HUES48 (cell line): Measurements from ENCODE around the gene ANKS1A.

Experiments used
- H3K27ac ChIP-seq: one replicate; pipeline ENCODE4 v1.7.0; 2013; ENCODE audit warnings: low read depth, low read length, inconsistent platforms
- H3K27me3 ChIP-seq: 2 replicates; pipeline ENCODE4 v1.6.1; 2013; ENCODE audit warnings: mild to moderate bottlenecking, low read length; ENCODE audit not compliant: control insufficient read depth, insufficient read depth
- H3K36me3 ChIP-seq: 2 replicates; pipeline ENCODE4 v1.6.1; 2013; ENCODE audit warnings: low read length; ENCODE audit not compliant: control insufficient read depth, insufficient read depth
- H3K4me1 ChIP-seq: 2 replicates; pipeline ENCODE4 v1.6.1; 2013; ENCODE audit warnings: mild to moderate bottlenecking, low read length; ENCODE audit not compliant: control insufficient read depth, insufficient read depth
- H3K4me3 ChIP-seq: 2 replicates; pipeline ENCODE4 v1.5.1; 2013; ENCODE audit warnings: mild to moderate bottlenecking, low read depth, low read length
- H3K9ac ChIP-seq: 2 replicates; pipeline ENCODE4 v1.6.1; 2013; ENCODE audit warnings: mild to moderate bottlenecking, low read depth, low read length, moderate library complexity
- H3K9me3 ChIP-seq: 2 replicates; pipeline ENCODE4 v1.6.1; 2013; ENCODE audit warnings: low read length; ENCODE audit not compliant: control insufficient read depth, insufficient read depth

The ANKS1A gene

DNA sequence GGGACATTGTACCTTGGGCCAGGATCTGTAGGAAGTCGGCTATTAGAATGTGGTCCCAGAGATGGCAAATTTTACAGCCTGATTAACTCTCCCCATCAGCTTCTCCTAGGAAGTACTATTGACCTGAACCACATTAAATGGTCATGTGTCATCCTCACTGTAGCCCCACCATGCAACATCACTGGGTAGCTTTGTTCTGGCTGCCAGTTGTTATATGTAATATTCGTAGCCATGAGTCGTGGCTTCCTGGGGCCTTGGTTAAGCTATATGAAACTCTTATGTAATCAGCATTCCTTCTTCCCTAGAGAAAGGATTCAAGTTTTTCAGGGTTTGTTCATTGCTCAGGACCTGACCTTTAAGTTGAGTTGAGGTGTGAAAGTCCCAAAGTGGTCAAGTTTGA is 125.7 kb downstream of the ANKS1A start:
- peaks cover 3% of the 10 kb centered on the region for H3K4me1 ChIP-seq
- no peaks in the 10 kb centered on the region for H3K27me3 ChIP-seq
- peaks cover 22% of the 10 kb centered on the region for H3K36me3 ChIP-seq
- peak overlapping the region; percentile 53 for H3K27ac ChIP-seq
- no peak overlapping the region for H3K9ac ChIP-seq
- no peak overlapping the region for H3K4me3 ChIP-seq
- H3K9me3 ChIP-seq: no peaks in the 10 kb centered on the region

- H3K4me3 ChIP-seq: no peak overlapping the region
- H3K9me3 ChIP-seq: no peaks in the 10 kb centered on the region
- no peak overlapping the region for H3K27ac ChIP-seq
- peaks cover 22% of the 10 kb centered on the region for H3K36me3 ChIP-seq
- peaks cover 4% of the 10 kb centered on the region for H3K4me1 ChIP-seq
- H3K9ac ChIP-seq: no peak overlapping the region
- H3K27me3 ChIP-seq: no peaks in the 10 kb centered on the region
Measured at GRCh38 chr6:35015476-35015875, 126.4 kb downstream of the ANKS1A start.

GRCh38 chr6:35015996-35016395 is 126.9 kb downstream of the ANKS1A start:
- Histone ChIP-seq H3K4me1 (peaks cover 10% of the 10 kb centered on the region), H3K36me3 (peaks cover 19% of the 10 kb centered on the region), H3K4me3 (no peak overlapping the region), H3K9me3 (no peaks in the 10 kb centered on the region), H3K9ac (no peak overlapping the region), H3K27ac (no peak overlapping the region), H3K27me3 (no peaks in the 10 kb centered on the region)

GRCh38 chr6:35016502-35017321 is 127.7 kb downstream of the ANKS1A start:
- Histone ChIP-seq H3K27me3 (no peaks in the 10 kb centered on the region), H3K9ac (no peak overlapping the region), H3K4me3 (no peak overlapping the region), H3K36me3 (peaks cover 18% of the 10 kb centered on the region), H3K27ac (no peak overlapping the region), H3K4me1 (peaks cover 14% of the 10 kb centered on the region), H3K9me3 (no peaks in the 10 kb centered on the region)

GRCh38 chr6:35017411-35018181 is 128.5 kb downstream of the ANKS1A start:
- H3K27ac ChIP-seq: no peak overlapping the region

GRCh38 chr6:35018182-35018519 is 129.1 kb downstream of the ANKS1A start:
- peaks cover 18% of the 10 kb centered on the region for H3K36me3 ChIP-seq

More at GRCh38 chr6:35017411-35018181, 128.5 kb downstream of the ANKS1A start:
- peaks cover 23% of the 10 kb centered on the region for H3K4me1 ChIP-seq
- H3K4me3 ChIP-seq: no peak overlapping the region
- no peak overlapping the region for H3K9ac ChIP-seq
- no peaks in the 10 kb centered on the region for H3K9me3 ChIP-seq
- H3K27me3 ChIP-seq: no peaks in the 10 kb centered on the region
- peaks cover 18% of the 10 kb centered on the region for H3K36me3 ChIP-seq

GRCh38 chr6:35018746-35019145 is 129.7 kb downstream of the ANKS1A start:
- Histone ChIP-seq H3K27ac (no peak overlapping the region), H3K9ac (no peak overlapping the region), H3K4me1 (peaks cover 34% of the 10 kb centered on the region), H3K4me3 (no peak overlapping the region), H3K36me3 (peaks cover 18% of the 10 kb centered on the region), H3K27me3 (no peaks in the 10 kb centered on the region), H3K9me3 (no peaks in the 10 kb centered on the region)

More at GRCh38 chr6:35018182-35018519, 129.1 kb downstream of the ANKS1A start:
- H3K27ac ChIP-seq: no peak overlapping the region
- no peaks in the 10 kb centered on the region for H3K9me3 ChIP-seq
- peaks cover 28% of the 10 kb centered on the region for H3K4me1 ChIP-seq
- no peaks in the 10 kb centered on the region for H3K27me3 ChIP-seq
- H3K4me3 ChIP-seq: no peak overlapping the region
- H3K9ac ChIP-seq: no peak overlapping the region

- H3K4me1 ChIP-seq: peaks cover 38% of the 10 kb centered on the region
- no peaks in the 10 kb centered on the region for H3K9me3 ChIP-seq
- H3K9ac ChIP-seq: no peak overlapping the region
- H3K27ac ChIP-seq: no peak overlapping the region
- no peaks in the 10 kb centered on the region for H3K27me3 ChIP-seq
- peaks cover 18% of the 10 kb centered on the region for H3K36me3 ChIP-seq
- H3K4me3 ChIP-seq: no peak overlapping the region
Measured at GRCh38 chr6:35019171-35019570, 130.1 kb downstream of the ANKS1A start.

GRCh38 chr6:35019831-35020230 is 130.8 kb downstream of the ANKS1A start:
- H3K4me1 ChIP-seq: peaks cover 44% of the 10 kb centered on the region
- H3K9me3 ChIP-seq: no peaks in the 10 kb centered on the region
- no peak overlapping the region for H3K9ac ChIP-seq
- no peak overlapping the region for H3K4me3 ChIP-seq
- H3K36me3 ChIP-seq: peaks cover 18% of the 10 kb centered on the region
- no peaks in the 10 kb centered on the region for H3K27me3 ChIP-seq
- H3K27ac ChIP-seq: no peak overlapping the region

DNA sequence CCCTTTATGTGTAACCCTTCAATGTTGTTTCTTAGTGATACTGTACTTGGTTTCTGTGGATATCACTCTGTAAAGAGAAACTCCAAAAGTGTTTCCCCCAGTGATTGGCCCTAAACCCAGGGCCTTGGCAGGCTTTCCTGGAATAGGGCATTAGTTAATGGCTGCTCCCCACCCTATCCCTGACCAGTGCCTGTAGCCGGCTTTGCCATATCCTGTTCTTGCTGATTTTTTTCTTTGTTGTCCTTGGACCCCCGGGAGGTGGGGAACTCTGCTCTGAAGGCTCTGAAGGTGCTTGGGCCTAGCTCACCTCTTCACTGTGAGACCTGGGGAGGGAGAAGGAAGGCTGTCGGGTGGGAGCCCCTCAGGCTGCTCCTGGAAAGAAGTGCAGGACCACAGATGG is 131.9 kb downstream of the ANKS1A start:
- no peaks in the 10 kb centered on the region for H3K9me3 ChIP-seq

More for the DNA sequence above, 131.9 kb downstream of the ANKS1A start:
- Histone ChIP-seq H3K9ac (no peak overlapping the region), H3K4me3 (no peak overlapping the region), H3K4me1 (peaks cover 53% of the 10 kb centered on the region), H3K27me3 (no peaks in the 10 kb centered on the region), H3K27ac (peak overlapping the region; percentile 39), H3K36me3 (peaks cover 18% of the 10 kb centered on the region)
